Left forelimb (tissue), 1 donor: ENCODE measurements around the gene MBD6.
"Not testable (repeated sequence)": the region's sequence is repeated elsewhere in the genome, so short reads cannot be mapped to it uniquely, and the experiment has no call there.

Experiments
- DNase-seq: peaks from one replicate; pipeline ENCODE4 v3.0.0-alpha.2; 2018; ENCODE audit warnings: low spot score

MBD6 gene

DNA sequence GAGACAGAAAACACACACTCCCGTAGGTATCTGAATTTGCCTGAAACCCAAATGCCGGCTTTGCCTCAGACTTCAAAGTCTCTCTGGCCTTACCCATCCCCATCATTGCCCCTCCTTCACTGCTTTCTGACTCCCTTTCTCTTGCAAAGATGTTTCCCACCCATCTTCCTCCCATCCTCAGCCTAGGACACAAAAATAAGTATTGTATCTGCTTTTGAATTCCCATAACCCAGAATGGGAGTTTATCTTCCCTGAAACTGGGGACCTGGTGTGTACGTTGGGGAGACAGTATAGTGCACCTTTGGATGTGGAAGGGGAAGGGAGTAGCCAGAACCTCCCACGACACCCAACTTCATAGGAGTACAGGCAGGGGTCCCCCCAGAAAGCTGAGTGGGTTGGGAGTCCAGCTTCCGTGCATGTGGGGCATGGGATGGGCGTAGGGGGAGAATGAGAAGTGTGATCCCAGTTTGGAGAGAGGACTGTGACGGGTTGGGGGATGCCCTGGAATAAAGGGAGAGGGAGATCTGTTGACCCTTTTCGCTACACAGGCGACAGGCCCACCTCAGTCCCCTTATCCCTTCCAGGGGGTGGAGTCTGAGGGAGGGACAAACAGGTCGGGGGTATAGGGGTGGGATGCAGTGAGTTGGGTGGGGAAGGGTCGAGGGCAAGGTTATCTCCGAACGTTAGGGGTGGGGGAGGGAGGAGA, 26.7 kb downstream of the MBD6 start:
- DNase-seq, result no peak

GRCh38 chr12:57549909-57550640, 27.5 kb downstream of the MBD6 start, which contains the start of gene KIF5A:
Gene KIF5A, plus strand, starts transcription at chr12:57550044. Its CDS starts 228 bp downstream, at chr12:57550272.
- DNase-seq, result no peak

DNA sequence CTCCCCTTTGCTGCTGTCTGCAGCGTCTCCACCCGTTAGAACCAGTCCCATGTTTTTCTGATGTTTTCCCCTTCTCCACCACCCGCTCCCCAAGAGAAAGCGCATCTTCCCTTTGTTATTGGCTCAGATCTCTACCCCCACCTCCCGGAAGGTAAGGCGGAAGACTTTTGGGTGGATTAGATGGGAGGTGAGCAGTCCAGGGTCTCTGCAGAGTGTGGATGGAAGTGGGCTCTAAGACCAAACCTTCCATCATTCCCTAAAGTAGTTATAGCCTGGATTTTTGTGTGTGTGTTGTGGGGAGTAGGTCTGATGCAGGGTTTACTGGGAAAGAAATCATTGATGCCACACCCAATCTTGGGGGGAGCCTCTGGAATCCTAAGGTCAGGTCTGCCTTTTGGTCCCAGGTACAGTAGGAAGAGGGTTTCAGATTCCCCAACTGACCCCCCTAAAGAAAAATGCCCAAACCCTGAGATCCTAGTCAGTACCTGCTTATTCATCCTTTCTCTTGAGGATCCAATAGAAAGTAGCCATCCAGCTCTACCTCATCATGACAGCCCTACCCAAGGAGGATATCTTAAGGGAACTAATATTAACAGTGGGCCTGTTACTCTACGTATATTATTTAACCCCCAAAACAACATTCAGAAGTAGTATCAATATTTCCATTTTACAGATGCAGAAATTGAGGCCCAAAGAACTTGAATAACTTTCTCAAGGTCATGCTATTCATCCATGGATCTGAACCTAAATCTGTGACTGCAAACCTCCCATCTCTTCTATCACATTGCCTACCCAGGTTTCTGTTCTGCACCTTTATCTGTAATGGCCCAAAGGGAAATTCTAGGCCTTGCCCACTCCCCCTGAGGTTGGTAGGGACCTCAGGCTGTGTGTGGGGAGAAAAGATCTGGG, 28.3 kb downstream of the MBD6 start:
- DNase-seq, result no peak

- DNase-seq, result no peak
Measured at GRCh38 chr12:57551637-57552305, 29.1 kb downstream of the MBD6 start.

- DNase-seq, result no peak
Measured at GRCh38 chr12:57552306-57552651, 29.7 kb downstream of the MBD6 start.

GRCh38 chr12:57552835-57553313, 30.2 kb downstream of the MBD6 start:
- no peak for DNase-seq

GRCh38 chr12:57553343-57554202, 30.9 kb downstream of the MBD6 start:
- DNase-seq, result no peak

- no peak for DNase-seq
Measured at GRCh38 chr12:57554453-57554852, 31.8 kb downstream of the MBD6 start.

DNA sequence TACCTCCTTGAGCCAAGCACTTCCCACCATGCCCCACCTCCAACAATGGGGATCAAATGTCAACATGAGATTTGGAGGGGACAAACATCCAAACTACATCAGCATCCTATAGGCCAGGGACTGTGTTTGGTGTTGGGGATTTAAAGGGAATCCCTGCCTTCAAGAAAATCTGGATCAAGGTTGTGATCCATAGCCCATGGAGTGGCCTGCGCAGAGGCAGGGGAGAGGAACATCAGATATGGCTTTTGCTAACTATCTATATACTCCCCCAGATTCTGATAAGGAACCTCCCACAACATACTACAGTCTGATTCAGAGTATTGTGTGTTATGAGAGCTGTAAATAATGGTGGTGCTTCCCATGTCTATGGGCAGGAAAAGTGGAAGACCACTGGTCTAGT, 32.3 kb downstream of the MBD6 start:
- no peak for DNase-seq

DNA sequence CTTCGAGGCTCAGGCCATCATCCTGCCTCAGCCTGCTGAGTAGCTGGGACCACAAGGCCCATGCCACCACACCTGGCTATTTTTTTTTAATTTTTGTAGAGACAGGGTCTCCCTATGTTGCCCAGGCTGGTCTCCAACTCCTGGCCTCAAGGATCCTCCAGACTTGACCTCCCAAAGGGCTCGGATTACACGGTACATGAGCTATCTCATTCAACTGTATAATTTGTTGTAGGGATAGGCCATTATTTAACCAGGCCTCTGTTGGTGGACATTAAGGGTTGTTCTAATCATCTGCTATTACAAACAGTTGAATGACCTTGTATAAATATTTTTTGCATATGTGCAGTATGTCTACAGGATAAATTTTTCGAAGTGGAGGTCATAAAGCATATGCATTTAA, 36.2 kb downstream of the MBD6 start:
- no peak for DNase-seq

GRCh38 chr12:57560516-57560915, 37.9 kb downstream of the MBD6 start:
- no peak for DNase-seq

DNA sequence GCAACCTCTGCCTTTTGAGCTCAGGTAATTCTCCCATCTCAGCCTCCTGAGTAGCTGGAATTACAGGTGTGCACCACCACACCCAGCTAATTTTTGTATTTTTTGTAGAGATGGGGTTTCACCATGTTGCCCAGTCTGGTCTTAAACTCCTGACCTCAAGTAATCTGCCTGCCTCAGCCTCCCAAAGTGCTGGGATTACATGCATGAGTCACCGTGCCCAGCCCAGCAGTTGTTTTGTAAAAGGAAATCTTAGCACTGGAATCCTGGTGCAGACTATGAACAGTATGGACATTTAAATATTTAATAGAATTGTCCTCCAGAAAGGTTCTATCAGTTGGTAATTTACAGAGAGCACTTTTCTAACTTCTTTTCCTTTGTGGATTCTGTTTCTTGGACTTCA, 38.5 kb downstream of the MBD6 start:
- not testable (repeated sequence) for DNase-seq

DNA sequence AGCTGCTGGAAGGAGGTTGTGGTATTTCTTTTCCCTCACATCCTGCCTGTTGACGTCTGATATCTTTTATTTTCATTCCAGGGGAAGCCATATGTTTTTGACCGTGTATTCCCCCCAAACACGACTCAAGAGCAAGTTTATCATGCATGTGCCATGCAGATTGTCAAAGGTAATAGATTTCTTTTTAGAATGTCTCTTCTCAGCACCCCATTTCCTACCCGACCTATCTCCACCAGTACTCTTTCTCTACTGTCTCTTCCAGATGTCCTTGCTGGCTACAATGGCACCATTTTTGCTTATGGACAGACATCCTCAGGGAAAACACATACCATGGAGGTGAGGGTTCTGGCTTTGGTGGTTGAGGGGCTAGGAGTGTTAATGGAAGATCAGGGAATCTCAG, 40.7 kb downstream of the MBD6 start:
- no peak for DNase-seq

DNA sequence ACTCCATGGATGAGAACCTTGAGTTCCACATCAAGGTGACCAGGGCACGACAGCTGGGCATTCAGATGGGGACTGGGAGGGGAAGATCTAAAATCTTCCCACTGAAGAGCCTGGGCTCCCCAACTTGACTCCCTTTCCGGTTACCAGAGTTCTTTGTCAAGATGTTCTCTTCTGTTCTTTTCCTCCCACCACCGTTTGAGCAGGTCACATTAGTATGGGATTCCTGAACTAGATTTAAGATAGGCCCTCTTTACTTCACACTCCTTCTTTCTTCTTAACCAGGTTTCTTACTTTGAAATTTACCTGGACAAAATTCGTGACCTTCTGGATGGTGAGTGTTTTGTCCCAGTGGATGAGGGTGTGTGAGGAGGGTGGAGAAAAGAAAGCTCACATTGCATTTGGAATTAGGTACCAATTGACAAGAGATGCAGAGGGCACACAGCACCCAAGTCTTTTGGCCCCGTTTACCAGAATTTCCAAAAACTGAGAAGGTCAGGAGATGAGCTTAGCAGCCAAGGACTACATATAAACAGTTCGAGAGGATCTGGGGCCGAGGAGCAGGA, 41.6 kb downstream of the MBD6 start:
- no peak for DNase-seq

DNA sequence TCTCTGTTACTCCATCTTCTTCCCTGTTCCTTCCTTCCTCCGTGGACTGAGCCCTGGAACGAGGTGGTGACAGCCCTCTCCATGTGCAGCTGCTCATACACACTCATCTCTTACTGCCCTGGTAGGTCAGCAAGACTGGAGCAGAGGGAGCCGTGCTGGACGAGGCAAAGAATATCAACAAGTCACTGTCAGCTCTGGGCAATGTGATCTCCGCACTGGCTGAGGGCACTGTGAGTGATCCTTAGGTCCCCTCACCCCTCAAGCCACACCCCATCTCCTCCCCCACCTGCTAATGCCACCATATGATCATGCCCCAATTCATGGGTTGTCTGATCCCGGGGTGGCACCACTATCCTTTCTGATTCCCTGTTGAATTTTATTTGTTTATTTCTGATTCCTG, 46.2 kb downstream of the MBD6 start:
- no peak for DNase-seq

GRCh38 chr12:57569858-57570257, 47.2 kb downstream of the MBD6 start:
- no peak for DNase-seq

GRCh38 chr12:57570438-57570837, 47.8 kb downstream of the MBD6 start:
- DNase-seq, result not testable (repeated sequence)

GRCh38 chr12:57571926-57572762, 49.5 kb downstream of the MBD6 start:
- no peak for DNase-seq

GRCh38 chr12:57574795-57575194, 52.2 kb downstream of the MBD6 start:
- no peak for DNase-seq
